ENCODE results near the gene TRABD2B.

The TRABD2B gene

DNA sequence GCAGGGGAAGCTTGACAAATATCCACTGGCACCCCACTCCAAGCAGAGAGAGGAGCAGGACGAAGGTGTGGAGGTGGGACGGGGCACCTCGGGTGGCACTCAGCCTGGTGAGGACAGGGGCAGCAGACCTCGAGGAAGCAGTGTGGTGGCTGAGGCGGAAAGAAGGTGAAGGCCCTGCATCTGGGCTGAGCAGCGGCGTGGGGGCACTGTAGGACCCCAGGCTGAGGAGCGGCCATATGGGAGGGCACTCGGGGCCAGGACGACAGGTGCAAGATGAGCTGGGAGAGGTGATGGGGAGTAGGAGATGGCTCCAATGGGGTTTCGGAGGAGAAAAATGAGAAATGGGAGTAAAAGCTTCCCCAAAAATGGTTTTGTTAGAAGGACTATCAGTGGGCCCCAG is 224.9 kb downstream of the TRABD2B start:
- no peak for DNase-seq (ENCODE audit: low read depth)
- no peak for TF ChIP-seq CTCF (conservative IDR thresholded peaks at IDR 0.05; ENCODE audit: low read depth, low read length)

DNA sequence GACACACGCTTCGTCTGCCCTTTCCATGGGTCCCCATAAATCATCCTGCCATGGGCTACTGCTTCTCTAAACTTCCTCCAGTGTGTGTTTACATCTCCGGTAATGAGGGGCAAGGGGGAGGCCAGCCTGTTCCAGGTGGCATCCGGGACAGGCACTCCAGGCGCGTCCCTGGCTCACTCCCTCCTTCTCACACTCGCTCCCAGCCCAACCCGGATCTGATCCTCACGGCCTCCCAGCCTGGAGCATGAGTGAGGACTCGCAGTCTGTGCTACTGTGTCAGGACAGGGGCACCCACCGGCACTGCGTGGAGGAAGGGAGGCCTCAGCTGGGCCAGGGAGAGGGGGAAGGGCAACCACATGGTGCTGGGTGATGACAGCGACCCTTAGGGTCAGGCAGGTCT is 225.4 kb downstream of the TRABD2B start:
- DNase-seq (ENCODE audit: low read depth) = no peak
- no peak overlapping the region for H3K4me3 ChIP-seq (ENCODE audit: low read length)
- TF ChIP-seq CTCF (conservative IDR thresholded peaks at IDR 0.05; ENCODE audit: low read depth, low read length) = no peak

More for the DNA sequence above, 224.9 kb downstream of the TRABD2B start:
- no peak overlapping the region for H3K4me3 ChIP-seq (ENCODE audit: low read length)

DNA sequence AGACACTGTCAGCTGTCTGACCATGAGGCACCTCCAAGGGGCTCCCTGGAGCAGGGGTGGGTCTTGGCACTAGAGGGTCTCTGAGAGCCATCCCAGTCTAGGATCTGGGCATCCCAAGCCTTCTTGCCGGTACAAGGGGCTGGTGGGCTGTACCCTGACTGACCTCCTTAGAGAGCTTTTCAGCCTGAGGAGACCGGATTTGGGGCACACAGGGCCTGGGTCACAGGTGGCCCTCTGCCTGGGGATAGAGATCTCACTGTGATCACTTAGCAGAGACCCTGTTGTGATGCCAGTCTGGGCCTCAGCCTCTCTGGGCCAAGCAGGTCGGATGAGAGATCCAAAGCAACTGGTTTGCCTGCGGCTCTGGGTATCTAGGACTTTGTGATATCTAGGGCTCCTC is 227.2 kb downstream of the TRABD2B start:
- no peak for TF ChIP-seq CTCF (conservative IDR thresholded peaks at IDR 0.05; ENCODE audit: low read depth, low read length)
- no peak for DNase-seq (ENCODE audit: low read depth)
- no peak overlapping the region for H3K4me3 ChIP-seq (ENCODE audit: low read length)

DNA sequence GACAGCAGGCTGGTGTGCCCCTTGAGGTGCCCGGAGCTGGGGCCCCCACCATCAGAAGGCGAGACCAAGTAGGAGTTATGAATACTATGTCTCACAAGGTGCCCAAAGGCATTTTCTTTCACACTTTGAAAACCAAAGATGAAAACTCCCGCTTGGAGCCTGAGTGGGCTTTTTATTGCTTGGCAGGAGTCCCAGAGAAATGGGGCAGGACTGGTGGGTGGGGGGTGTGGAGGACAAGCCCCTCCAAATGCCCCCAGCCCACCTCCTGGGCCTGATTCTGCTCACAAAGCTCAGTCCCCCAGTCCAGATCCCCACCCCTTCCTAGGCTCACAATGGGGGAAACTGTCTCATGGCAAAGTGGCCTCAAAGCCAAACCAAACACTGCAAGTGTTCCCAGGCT is 227.9 kb downstream of the TRABD2B start:
- no peak overlapping the region for H3K4me3 ChIP-seq (ENCODE audit: low read length)
- no peak for TF ChIP-seq CTCF (conservative IDR thresholded peaks at IDR 0.05; ENCODE audit: low read depth, low read length)
- DNase-seq (ENCODE audit: low read depth) = no peak

GRCh38 chr1:47767741-47768100 is 229.5 kb downstream of the TRABD2B start:
- no peak for TF ChIP-seq CTCF (conservative IDR thresholded peaks at IDR 0.05; ENCODE audit: low read depth, low read length)
- no peak overlapping the region for H3K4me3 ChIP-seq (ENCODE audit: low read length)
- DNase-seq (ENCODE audit: low read depth) = no peak

DNA sequence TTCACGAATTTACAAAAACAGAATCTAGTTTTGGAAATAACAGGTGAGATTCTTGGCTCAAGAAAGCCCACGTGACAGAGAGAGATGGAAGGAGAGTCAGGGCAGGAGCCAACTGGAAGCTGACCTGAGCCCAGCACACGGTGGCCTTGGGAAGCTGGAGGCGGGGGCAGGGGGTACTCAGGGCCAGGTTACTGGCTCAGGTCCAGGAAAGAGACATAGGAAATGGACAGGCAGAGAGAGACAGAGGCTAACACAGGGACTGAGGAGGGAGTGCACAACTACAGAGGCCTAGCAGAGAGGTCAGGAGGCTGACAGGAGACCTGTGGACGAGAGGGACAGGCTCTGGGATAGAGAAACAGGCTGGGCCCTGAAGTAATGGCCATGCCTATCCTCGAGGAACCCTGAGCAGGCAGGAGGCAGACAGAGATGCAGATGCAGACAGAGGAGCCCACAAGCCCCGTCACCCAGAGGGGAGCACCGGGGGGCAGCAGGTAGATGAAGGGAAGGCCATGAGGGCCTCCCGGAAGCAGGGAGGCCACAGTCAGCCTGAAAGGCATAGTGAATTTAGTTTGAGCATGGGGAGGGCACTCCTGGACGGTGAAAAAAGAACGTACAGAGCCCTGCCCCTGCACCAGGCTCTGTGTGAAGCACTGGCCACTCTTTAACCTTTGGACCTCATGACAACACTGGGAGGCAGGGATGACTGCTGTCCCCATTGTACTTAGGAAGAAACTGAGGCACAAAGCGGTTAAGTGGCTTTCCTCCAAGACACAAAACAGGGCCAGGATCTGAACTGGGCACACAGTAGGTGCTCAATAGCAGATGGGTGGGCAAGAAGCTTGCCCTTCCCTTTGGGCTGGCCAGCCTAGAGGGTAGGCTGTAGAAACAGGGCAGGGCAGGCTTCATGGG is 230.1 kb downstream of the TRABD2B start:
- TF ChIP-seq CTCF (conservative IDR thresholded peaks at IDR 0.05; ENCODE audit: low read depth, low read length) = no peak
- no peak for DNase-seq (ENCODE audit: low read depth)
- H3K4me3 ChIP-seq (ENCODE audit: low read length) = no peak overlapping the region

Measured in retinal pigment epithelial cell (primary cell).